ENCODE results near the gene TGFA.
"Not testable (repeated sequence)": the region's sequence is repeated elsewhere in the genome, so short reads cannot be mapped to it uniquely, and the experiment has no call there.

The TGFA gene

DNA sequence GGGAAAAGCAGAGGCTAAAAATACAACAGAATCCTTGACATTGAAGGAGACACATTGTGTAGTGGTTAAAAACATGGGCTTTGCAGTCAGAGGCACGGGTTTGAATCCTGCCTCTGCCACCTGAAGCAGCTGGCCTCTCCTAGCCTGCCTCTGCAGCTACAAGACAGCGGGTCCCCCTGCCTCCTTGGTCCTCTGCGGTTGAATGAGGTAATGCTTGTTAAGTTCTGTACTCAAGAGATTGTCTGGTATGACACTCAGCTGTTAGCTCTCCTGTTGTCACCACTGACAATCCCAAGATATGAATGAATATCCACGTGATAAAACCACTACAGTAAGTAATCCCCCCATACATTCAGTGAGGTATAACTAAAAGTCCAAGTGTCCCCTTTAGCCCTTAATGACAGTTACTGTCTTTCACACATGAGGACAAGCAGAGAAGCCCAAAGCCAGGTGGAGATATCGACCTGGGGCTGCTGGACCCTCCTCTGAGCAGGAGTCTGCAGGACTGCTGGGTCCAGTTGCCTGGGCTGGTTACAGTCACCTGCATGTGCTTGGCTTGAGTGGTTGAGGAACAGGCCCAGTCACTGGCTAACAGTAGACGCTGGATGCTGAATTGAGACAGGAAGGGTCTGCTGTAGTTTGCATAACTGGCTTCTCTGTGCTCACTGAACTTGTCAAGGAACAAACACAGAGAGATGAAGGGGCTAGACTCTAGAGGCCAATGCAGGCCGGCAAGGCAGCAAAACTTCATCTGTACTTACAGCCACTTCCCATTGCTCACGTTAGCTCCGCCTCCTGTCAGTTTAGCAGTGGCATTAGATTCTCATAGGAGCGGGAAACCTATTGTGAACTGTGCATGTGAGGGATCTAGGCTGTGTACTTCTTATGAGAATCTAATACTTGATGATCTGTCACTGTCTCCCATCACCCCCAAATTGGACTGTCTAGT is 85.5 kb downstream of the TGFA start:
- intact Hi-C loops (cut with micrococcal nuclease) = loop anchor here (2.0 kb wide), 1 partner anchor 85 kb away; the partner anchor contains the start of gene TGFA

DNA sequence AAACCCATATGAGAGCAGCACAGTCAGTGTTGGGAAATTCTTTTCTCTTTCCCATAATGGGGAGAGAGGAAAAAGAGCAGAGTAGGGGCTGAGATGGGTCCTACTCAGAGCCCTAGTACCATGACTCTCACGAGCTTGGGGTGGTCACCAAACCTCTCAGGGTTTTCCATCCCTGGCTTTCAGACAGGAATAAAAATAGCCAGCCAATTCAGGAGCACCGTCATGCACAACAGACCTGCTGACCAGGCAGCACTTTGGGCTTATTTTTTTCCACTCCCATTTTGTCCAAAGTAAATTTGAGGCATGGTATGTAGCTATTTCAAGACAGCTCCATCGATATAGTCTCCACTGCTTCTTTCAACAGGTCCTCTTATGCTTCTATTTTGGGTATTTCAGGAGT is 86.4 kb downstream of the TGFA start:
- Mint-ChIP-seq H3K9me3 (no peaks in the 10 kb centered on the region), H3K27ac (no peak overlapping the region), H3K4me1 (ENCODE audit: low read depth) (peaks cover 44% of the 10 kb centered on the region), H3K4me3 (no peak overlapping the region), H3K27me3 (no peaks in the 10 kb centered on the region), H3K36me3 (ENCODE audit: low read depth) (peaks cover 47% of the 10 kb centered on the region)
- intact Hi-C loops (cut with micrococcal nuclease) = no loop called here

More for the DNA sequence above, 85.5 kb downstream of the TGFA start:
- Mint-ChIP-seq H3K36me3 (ENCODE audit: low read depth) (peaks cover 45% of the 10 kb centered on the region), H3K4me1 (ENCODE audit: low read depth) (peaks cover 52% of the 10 kb centered on the region), H3K4me3 (no peak overlapping the region), H3K9me3 (no peaks in the 10 kb centered on the region), H3K27me3 (no peaks in the 10 kb centered on the region), H3K27ac (no peak overlapping the region)

GRCh38 chr2:70466647-70467046 is 87.0 kb downstream of the TGFA start:
- H3K4me3 Mint-ChIP-seq; H3K27me3 Mint-ChIP-seq; H3K27ac Mint-ChIP-seq; intact Hi-C loops (cut with micrococcal nuclease); H3K9me3 Mint-ChIP-seq: not testable (repeated sequence)
- Mint-ChIP-seq H3K4me1 (ENCODE audit: low read depth) (peaks cover 38% of the 10 kb centered on the region), H3K36me3 (ENCODE audit: low read depth) (peaks cover 53% of the 10 kb centered on the region)

DNA sequence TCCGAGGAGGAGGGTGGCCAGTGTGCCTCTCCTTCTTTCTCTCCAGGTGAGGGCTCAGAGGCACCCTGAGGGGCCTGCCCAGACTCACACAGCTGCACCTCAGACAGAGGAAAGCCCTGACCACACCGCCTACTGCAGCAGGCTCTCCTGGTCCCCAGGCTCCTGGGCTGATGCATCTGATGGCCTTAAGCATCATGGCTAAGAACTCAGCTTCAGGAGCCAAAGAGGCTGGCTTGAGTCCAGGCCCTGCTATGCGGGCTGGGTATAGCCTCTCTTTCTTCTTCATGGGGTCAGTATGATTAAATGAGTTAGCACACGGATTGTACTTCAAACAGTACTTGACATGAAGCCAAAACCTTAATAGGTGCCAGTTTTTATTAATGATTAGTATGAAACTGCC is 89.6 kb downstream of the TGFA start:
- Mint-ChIP-seq H3K4me1 (ENCODE audit: low read depth) (peaks cover 11% of the 10 kb centered on the region), H3K9me3 (no peaks in the 10 kb centered on the region), H3K27ac (no peak overlapping the region), H3K4me3 (no peak overlapping the region), H3K27me3 (no peaks in the 10 kb centered on the region), H3K36me3 (ENCODE audit: low read depth) (peaks cover 76% of the 10 kb centered on the region)
- intact Hi-C loops (cut with micrococcal nuclease) = loop anchor here (5.0 kb wide), 1 partner anchor 33 kb away; no protein-coding TSS in a partner anchor

- H3K27me3 Mint-ChIP-seq = no peaks in the 10 kb centered on the region
- peaks cover 80% of the 10 kb centered on the region for H3K36me3 Mint-ChIP-seq (ENCODE audit: low read depth)
- no peaks in the 10 kb centered on the region for H3K9me3 Mint-ChIP-seq
- H3K27ac Mint-ChIP-seq = no peak overlapping the region
- H3K4me1 Mint-ChIP-seq (ENCODE audit: low read depth) = peaks cover 9% of the 10 kb centered on the region
- intact Hi-C loops (cut with micrococcal nuclease) = loop anchor here (5.0 kb wide), 1 partner anchor 34 kb away; no protein-coding TSS in a partner anchor
- H3K4me3 Mint-ChIP-seq = no peak overlapping the region
Observed at GRCh38 chr2:70463581-70463980, 90.0 kb downstream of the TGFA start.

DNA sequence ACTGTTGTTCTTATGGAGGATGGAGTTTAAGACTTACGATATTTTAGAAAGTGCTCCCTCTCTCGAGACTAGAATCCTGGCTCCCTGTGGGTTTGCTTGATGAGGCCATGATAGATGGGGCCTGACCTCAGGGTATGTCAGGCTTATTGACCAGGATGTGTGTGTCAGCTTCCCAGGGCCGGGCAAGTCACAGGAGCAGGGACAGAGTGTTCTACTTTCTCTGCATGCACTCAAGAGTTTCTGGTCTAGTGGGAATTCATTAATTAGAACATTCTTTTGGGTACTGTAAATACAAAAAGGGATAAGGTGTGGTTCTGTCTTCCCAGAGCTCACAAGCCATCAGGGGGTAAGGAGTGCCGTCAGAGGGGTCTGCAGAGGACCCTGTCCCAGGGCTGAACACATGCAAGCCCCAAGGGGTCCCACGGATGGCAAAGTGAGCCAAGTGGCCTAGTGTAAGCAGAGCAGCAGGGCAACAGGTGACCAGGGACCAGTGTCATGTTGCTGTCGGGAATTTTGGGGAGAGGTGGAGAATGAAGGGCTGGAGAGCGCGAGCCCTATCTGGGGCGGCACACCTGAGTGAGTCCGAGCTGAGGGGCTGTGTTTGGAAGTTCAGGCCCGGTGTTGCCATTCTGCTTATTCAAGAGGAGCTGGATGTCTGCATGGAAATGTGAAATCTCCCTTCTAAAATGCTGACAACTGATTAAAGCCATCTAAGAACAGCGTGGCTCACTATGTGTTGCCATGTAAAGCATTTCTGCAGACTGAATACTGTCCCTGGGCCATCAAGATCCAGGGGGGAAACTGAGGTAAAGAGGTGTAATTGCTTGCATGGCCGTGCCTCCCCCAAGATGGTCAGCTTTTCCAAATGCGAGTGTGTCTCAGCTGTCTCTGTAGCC is 91.4 kb downstream of the TGFA start:
- Mint-ChIP-seq H3K27ac (no peak overlapping the region), H3K4me1 (ENCODE audit: low read depth) (no peaks in the 10 kb centered on the region), H3K4me3 (no peak overlapping the region), H3K36me3 (ENCODE audit: low read depth) (peaks cover 94% of the 10 kb centered on the region), H3K27me3 (no peaks in the 10 kb centered on the region), H3K9me3 (no peaks in the 10 kb centered on the region)
- intact Hi-C loops (cut with micrococcal nuclease) = loop anchor here (5.0 kb wide), 1 partner anchor 35 kb away; no protein-coding TSS in a partner anchor

DNA sequence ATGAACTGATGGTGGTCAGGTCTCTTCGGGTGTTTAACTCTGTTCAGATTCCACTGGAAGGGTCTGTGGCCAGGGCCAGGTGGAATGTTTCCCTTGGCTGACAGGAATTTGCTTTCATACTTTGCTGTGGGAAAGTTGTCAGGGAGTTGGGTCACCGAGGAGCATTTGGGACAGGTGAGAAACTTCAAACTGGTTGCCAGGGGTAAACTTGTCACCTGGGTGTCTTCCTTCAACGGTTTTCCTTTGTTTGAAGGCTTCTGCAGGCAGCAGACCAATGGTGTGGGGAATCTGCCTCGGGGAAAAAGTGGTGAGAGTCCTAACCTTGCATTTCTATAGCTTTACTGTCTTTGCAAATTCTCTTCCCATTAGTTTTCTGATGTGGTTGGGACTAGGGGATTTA is 92.2 kb downstream of the TGFA start:
- intact Hi-C loops (cut with micrococcal nuclease) = loop anchor here (5.0 kb wide), 1 partner anchor 36 kb away; no protein-coding TSS in a partner anchor
- Mint-ChIP-seq H3K4me3 (no peak overlapping the region), H3K27ac (no peak overlapping the region), H3K36me3 (ENCODE audit: low read depth) (peaks cover 97% of the 10 kb centered on the region), H3K27me3 (no peaks in the 10 kb centered on the region), H3K4me1 (ENCODE audit: low read depth) (no peaks in the 10 kb centered on the region), H3K9me3 (no peaks in the 10 kb centered on the region)

- Mint-ChIP-seq H3K4me1 (ENCODE audit: low read depth) (no peaks in the 10 kb centered on the region), H3K27me3 (no peaks in the 10 kb centered on the region), H3K27ac (no peak overlapping the region), H3K36me3 (ENCODE audit: low read depth) (peaks cover 97% of the 10 kb centered on the region), H3K9me3 (no peaks in the 10 kb centered on the region), H3K4me3 (no peak overlapping the region)
- intact Hi-C loops (cut with micrococcal nuclease) = loop anchor here (5.0 kb wide), 1 partner anchor 37 kb away; no protein-coding TSS in a partner anchor
Observed at GRCh38 chr2:70460333-70460732, 93.3 kb downstream of the TGFA start.

GRCh38 chr2:70458661-70459060 is 95.0 kb downstream of the TGFA start:
- H3K4me1 Mint-ChIP-seq (ENCODE audit: low read depth) = no peaks in the 10 kb centered on the region
- H3K27me3 Mint-ChIP-seq = no peaks in the 10 kb centered on the region
- H3K9me3 Mint-ChIP-seq = no peaks in the 10 kb centered on the region
- peaks cover 96% of the 10 kb centered on the region for H3K36me3 Mint-ChIP-seq (ENCODE audit: low read depth)
- H3K27ac Mint-ChIP-seq = no peak overlapping the region
- H3K4me3 Mint-ChIP-seq = no peak overlapping the region
- intact Hi-C loops (cut with micrococcal nuclease) = loop anchor here (5.0 kb wide), 1 partner anchor 89 kb away; no protein-coding TSS in a partner anchor

- intact Hi-C loops (cut with micrococcal nuclease) = loop anchor here (5.0 kb wide), 1 partner anchor 90 kb away; no protein-coding TSS in a partner anchor
- Mint-ChIP-seq H3K9me3 (no peaks in the 10 kb centered on the region), H3K4me1 (ENCODE audit: low read depth) (no peaks in the 10 kb centered on the region), H3K27me3 (no peaks in the 10 kb centered on the region), H3K36me3 (ENCODE audit: low read depth) (peaks cover 96% of the 10 kb centered on the region), H3K4me3 (no peak overlapping the region), H3K27ac (no peak overlapping the region)
Observed at GRCh38 chr2:70456585-70457495, 96.8 kb downstream of the TGFA start.

GRCh38 chr2:70454936-70455544 is 98.6 kb downstream of the TGFA start:
- Mint-ChIP-seq H3K27me3 (no peaks in the 10 kb centered on the region), H3K27ac (no peak overlapping the region), H3K4me3 (no peak overlapping the region), H3K4me1 (ENCODE audit: low read depth) (no peaks in the 10 kb centered on the region), H3K36me3 (ENCODE audit: low read depth) (peaks cover 96% of the 10 kb centered on the region), H3K9me3 (no peaks in the 10 kb centered on the region)
- intact Hi-C loops (cut with micrococcal nuclease) = loop anchor here (5.0 kb wide), 1 partner anchor 92 kb away; no protein-coding TSS in a partner anchor

- H3K27ac Mint-ChIP-seq = no peak overlapping the region
- intact Hi-C loops (cut with micrococcal nuclease) = no loop called here
- H3K4me3 Mint-ChIP-seq = no peak overlapping the region
- no peaks in the 10 kb centered on the region for H3K27me3 Mint-ChIP-seq
- H3K9me3 Mint-ChIP-seq = no peaks in the 10 kb centered on the region
- no peaks in the 10 kb centered on the region for H3K4me1 Mint-ChIP-seq (ENCODE audit: low read depth)
- H3K36me3 Mint-ChIP-seq (ENCODE audit: low read depth) = peaks cover 78% of the 10 kb centered on the region
Observed at GRCh38 chr2:70450641-70451250, 102.9 kb downstream of the TGFA start.

Data from dendritic cell treated with granulocyte-macrophage colony-stimulating factor and Interleukin-4, amounts not matched to agents 40 ng/mL and 50 ng/mL, for 4 days (primary cell).